Activated naive CD8-positive, alpha-beta T cell (primary cell): ENCODE measurements around the gene CTNNBL1.

Experiments
- H3K27ac Mint-ChIP-seq: one replicate; pipeline ENCODE4 v1.8.0; 2021; ENCODE audit warnings: mixed read lengths
- H3K27me3 Mint-ChIP-seq: one replicate; pipeline ENCODE4 v1.8.0; 2021; ENCODE audit warnings: mixed read lengths
- H3K36me3 Mint-ChIP-seq: one replicate; pipeline ENCODE4 v1.8.0; 2021; ENCODE audit warnings: mixed read lengths
- H3K4me1 Mint-ChIP-seq: one replicate; pipeline ENCODE4 v1.8.0; 2021; ENCODE audit warnings: low read depth, mixed read lengths
- H3K4me3 Mint-ChIP-seq: one replicate; pipeline ENCODE4 v1.8.0; 2021; ENCODE audit warnings: mild to moderate bottlenecking, mixed read lengths
- H3K9me3 Mint-ChIP-seq: one replicate; pipeline ENCODE4 v1.8.0; 2021; ENCODE audit warnings: low read depth, mixed read lengths

Gene CTNNBL1

DNA sequence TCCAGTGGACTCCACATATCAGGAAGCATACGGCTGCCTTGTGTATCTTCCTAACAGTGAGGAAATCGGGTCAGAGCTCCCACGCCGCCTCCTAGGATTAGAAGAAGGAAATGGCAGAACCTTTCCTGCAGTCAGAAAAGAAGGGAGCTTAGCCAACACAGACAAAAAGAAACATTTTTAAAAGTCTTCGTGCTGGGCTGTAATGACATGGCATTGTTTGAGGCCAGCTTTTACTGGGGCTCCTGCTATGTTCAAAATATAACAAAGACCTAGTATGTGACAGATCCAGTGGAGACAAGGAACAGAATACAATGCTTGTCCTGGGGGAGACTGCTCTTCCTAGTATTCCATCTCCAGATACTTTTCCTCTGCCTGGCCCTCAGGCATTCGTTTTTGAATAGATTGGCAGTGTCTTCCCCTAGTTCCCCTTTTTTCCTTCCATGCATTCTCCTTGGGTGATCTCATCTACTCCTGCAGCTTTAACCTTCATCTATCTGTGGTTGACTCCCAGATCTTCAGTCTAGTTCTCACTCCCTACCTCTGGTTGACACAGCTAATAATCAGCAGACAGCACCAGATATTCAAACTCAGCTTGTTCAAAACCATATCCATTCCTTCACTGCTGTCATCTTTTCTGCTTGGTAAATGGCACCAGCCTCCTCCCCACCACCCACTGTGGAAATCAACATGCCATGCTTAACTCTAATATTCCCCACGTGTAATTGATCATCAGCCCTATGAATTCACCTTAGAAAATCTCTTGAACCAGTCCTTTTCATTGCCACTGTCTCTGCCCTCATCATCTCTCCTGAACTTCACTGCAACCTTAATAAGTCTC lies 114.6 kb downstream of the CTNNBL1 start:
- Mint-ChIP-seq H3K36me3 (peaks cover 32% of the 10 kb centered on the region), H3K9me3 (no peaks in the 10 kb centered on the region), H3K4me1 (peaks cover 2% of the 10 kb centered on the region), H3K27me3 (no peaks in the 10 kb centered on the region), H3K4me3 (no peak overlapping the region), H3K27ac (no peak overlapping the region)

GRCh38 chr20:37810027-37810426 lies 116.2 kb downstream of the CTNNBL1 start:
- Mint-ChIP-seq H3K27ac (no peak overlapping the region), H3K4me1 (peaks cover 2% of the 10 kb centered on the region)

GRCh38 chr20:37816003-37816402 lies 122.2 kb downstream of the CTNNBL1 start:
- Mint-ChIP-seq H3K4me1 (peaks cover 2% of the 10 kb centered on the region), H3K4me3 (no peak overlapping the region), H3K9me3 (no peaks in the 10 kb centered on the region), H3K36me3 (peaks cover 12% of the 10 kb centered on the region), H3K27me3 (no peaks in the 10 kb centered on the region), H3K27ac (no peak overlapping the region)

More at GRCh38 chr20:37810027-37810426, 116.2 kb downstream of the CTNNBL1 start:
- H3K9me3 Mint-ChIP-seq, result no peaks in the 10 kb centered on the region
- no peaks in the 10 kb centered on the region for H3K27me3 Mint-ChIP-seq
- peaks cover 30% of the 10 kb centered on the region for H3K36me3 Mint-ChIP-seq
- H3K4me3 Mint-ChIP-seq, result no peak overlapping the region

DNA sequence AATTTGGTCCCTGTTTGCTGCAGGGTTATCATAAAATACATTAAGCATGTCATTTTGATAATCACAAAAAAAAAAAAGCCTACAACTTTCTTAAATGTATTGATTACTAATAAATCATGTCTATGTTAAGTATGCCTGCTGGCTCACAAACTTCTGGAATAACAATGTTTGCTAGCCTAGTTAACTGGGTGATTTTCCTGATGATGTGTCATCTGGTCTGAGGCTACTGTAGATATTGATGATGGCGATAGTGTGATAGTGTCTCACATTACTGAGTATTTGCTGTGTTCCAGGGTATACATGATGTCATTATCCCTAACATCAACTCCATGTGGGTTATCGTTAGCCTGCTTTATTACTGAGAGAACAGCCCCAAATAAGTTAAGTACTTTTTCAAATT lies 122.9 kb downstream of the CTNNBL1 start:
- Mint-ChIP-seq H3K9me3 (no peaks in the 10 kb centered on the region), H3K27me3 (no peaks in the 10 kb centered on the region), H3K4me3 (no peak overlapping the region), H3K27ac (no peak overlapping the region), H3K4me1 (peaks cover 2% of the 10 kb centered on the region), H3K36me3 (peaks cover 10% of the 10 kb centered on the region)

GRCh38 chr20:37821696-37822095 lies 127.9 kb downstream of the CTNNBL1 start:
- Mint-ChIP-seq H3K4me3 (no peak overlapping the region), H3K27me3 (no peaks in the 10 kb centered on the region), H3K36me3 (peaks cover 8% of the 10 kb centered on the region), H3K27ac (no peak overlapping the region), H3K9me3 (no peaks in the 10 kb centered on the region), H3K4me1 (no peaks in the 10 kb centered on the region)

DNA sequence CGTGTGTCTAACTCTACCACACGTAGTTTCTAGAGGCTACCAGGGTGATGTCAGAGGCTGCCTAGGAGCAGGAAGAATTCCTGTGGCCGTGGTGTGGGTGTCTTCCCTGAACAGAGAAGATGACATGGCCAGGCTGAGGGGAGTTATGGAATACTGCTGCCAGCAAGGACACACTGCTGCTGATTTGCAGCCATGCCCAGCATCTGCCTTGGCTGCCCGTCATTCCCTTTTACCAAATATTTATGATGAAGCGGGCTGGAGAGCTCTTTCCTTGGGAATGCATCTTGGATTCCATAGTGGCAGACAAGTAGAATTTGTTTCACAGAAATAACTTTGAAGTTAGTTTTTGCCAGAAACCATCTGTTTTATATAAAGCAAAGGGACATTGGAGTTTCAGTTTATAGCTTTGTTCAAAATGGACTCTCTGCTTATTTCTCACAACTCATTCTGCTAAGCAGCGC lies 128.3 kb downstream of the CTNNBL1 start:
- peaks cover 8% of the 10 kb centered on the region for H3K36me3 Mint-ChIP-seq
- H3K27ac Mint-ChIP-seq, result no peak overlapping the region
- H3K4me1 Mint-ChIP-seq, result no peaks in the 10 kb centered on the region
- no peaks in the 10 kb centered on the region for H3K9me3 Mint-ChIP-seq
- no peak overlapping the region for H3K4me3 Mint-ChIP-seq
- no peaks in the 10 kb centered on the region for H3K27me3 Mint-ChIP-seq

GRCh38 chr20:37823296-37823980 lies 129.6 kb downstream of the CTNNBL1 start:
- no peaks in the 10 kb centered on the region for H3K9me3 Mint-ChIP-seq
- H3K27ac Mint-ChIP-seq, result no peak overlapping the region
- peaks cover 10% of the 10 kb centered on the region for H3K36me3 Mint-ChIP-seq
- no peaks in the 10 kb centered on the region for H3K27me3 Mint-ChIP-seq
- H3K4me3 Mint-ChIP-seq, result no peak overlapping the region
- no peaks in the 10 kb centered on the region for H3K4me1 Mint-ChIP-seq

GRCh38 chr20:37827605-37828004 lies 133.8 kb downstream of the CTNNBL1 start:
- no peaks in the 10 kb centered on the region for H3K27me3 Mint-ChIP-seq
- no peak overlapping the region for H3K27ac Mint-ChIP-seq
- peaks cover 5% of the 10 kb centered on the region for H3K36me3 Mint-ChIP-seq
- no peaks in the 10 kb centered on the region for H3K4me1 Mint-ChIP-seq
- H3K9me3 Mint-ChIP-seq, result no peaks in the 10 kb centered on the region
- H3K4me3 Mint-ChIP-seq, result no peak overlapping the region

DNA sequence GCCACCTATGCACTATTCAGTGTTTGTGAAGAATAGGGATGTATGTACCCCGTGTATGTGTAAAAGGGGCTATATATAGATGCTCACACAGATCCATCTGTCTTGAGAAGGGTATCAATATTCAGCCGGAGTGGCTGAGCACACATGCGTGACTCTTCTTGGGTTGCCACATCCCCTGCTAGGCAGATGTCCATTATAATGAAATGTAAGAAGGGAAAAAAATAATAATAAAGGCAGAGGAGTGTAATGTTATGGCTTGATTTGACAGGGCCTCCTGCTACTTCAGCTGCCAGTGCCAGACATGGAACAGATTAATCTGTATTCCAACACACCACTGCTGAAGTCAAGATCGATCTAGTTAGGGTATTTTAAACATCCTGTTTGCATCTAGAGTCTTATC lies 134.9 kb downstream of the CTNNBL1 start:
- H3K27me3 Mint-ChIP-seq, result no peaks in the 10 kb centered on the region
- H3K27ac Mint-ChIP-seq, result no peak overlapping the region
- H3K9me3 Mint-ChIP-seq, result no peaks in the 10 kb centered on the region
- no peaks in the 10 kb centered on the region for H3K4me1 Mint-ChIP-seq
- no peak overlapping the region for H3K4me3 Mint-ChIP-seq
- peaks cover 5% of the 10 kb centered on the region for H3K36me3 Mint-ChIP-seq

GRCh38 chr20:37829128-37829527 lies 135.3 kb downstream of the CTNNBL1 start:
- Mint-ChIP-seq H3K4me3 (no peak overlapping the region), H3K9me3 (no peaks in the 10 kb centered on the region), H3K4me1 (no peaks in the 10 kb centered on the region), H3K27ac (no peak overlapping the region), H3K36me3 (peaks cover 5% of the 10 kb centered on the region), H3K27me3 (no peaks in the 10 kb centered on the region)

GRCh38 chr20:37833221-37833896 lies 139.5 kb downstream of the CTNNBL1 start:
- Mint-ChIP-seq H3K27ac (no peak overlapping the region), H3K4me3 (no peak overlapping the region), H3K27me3 (no peaks in the 10 kb centered on the region), H3K4me1 (peaks cover 2% of the 10 kb centered on the region), H3K9me3 (no peaks in the 10 kb centered on the region), H3K36me3 (peaks cover 4% of the 10 kb centered on the region)

DNA sequence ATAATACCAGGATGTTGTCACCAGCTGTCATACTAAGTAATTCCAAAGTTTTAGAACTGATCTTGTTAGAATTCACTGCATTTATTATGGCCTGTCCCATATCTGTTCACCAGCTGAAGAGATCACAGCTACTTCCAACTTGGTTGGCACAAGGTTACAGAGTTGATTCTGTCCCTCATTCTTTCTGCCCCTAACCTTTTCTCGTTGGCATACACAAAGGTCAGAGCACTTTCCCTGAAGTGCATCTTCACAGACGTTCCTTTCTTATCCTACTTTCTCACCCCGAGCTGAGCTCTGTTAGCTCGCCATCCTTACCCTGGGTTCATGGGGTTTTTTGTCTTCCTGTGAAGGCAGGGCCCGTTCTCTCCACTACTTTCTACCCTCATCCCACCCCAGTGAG lies 143.1 kb downstream of the CTNNBL1 start:
- Mint-ChIP-seq H3K9me3 (no peaks in the 10 kb centered on the region), H3K4me1 (peaks cover 2% of the 10 kb centered on the region), H3K27me3 (no peaks in the 10 kb centered on the region), H3K4me3 (no peak overlapping the region), H3K27ac (no peak overlapping the region), H3K36me3 (peaks cover 2% of the 10 kb centered on the region)

DNA sequence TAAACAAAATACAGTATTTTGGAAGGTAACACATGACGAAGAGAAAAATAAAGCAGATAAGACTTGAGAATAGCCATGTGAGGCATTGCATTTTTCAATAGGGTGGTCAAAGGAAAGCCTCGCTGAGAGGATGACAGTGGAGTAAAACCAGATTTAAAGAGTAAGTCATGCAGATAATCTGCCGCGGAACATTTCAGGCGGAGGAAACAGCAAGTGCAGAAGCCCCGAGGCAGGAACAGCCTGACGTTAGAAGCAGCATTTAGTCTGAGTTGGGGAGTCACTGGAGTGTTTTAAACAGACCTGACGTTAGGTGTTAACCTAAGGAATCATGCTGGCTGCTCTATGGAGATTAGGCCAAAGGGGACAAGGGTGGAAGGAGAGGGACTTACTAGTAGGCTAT lies 144.1 kb downstream of the CTNNBL1 start:
- H3K4me3 Mint-ChIP-seq, result no peak overlapping the region
- H3K27ac Mint-ChIP-seq, result no peak overlapping the region
- peaks cover 9% of the 10 kb centered on the region for H3K36me3 Mint-ChIP-seq
- H3K9me3 Mint-ChIP-seq, result no peaks in the 10 kb centered on the region
- H3K27me3 Mint-ChIP-seq, result no peaks in the 10 kb centered on the region
- H3K4me1 Mint-ChIP-seq, result peaks cover 2% of the 10 kb centered on the region

DNA sequence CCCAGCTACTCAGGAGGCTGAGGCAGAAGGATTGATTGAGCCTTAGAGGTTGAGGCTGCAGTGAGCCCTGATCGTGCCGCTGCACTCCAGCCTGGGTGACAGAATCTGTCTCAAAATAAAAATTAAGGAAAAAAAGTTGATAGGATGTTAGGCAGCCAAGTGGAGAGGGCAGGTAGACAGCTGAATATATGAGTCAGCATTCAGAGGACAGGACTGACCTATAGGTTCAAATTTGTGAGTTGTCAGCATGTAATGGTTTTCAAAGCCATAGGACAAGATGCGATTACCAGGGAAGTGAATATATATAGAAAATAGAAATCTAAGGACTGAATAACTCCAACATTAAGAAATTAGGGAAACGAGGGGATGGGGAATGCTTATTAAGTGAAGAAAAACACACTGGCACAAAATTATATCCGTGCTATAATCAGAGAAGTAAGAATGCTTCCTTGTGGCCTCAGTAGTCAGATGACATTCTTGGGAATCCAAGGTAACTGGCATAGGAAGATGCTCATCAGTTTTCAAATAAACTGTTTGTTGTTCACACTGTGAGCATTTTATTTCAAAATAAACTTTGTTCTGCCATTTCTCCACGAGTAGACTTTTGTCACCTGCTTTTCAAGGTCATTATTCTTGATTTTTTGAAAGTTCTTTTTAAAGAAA lies 145.1 kb downstream of the CTNNBL1 start:
- H3K4me1 Mint-ChIP-seq, result peaks cover 2% of the 10 kb centered on the region
- H3K9me3 Mint-ChIP-seq, result no peaks in the 10 kb centered on the region
- no peaks in the 10 kb centered on the region for H3K27me3 Mint-ChIP-seq
- H3K27ac Mint-ChIP-seq, result no peak overlapping the region
- no peak overlapping the region for H3K4me3 Mint-ChIP-seq
- peaks cover 13% of the 10 kb centered on the region for H3K36me3 Mint-ChIP-seq

GRCh38 chr20:37839432-37839827 lies 145.6 kb downstream of the CTNNBL1 start:
- Mint-ChIP-seq H3K9me3 (no peaks in the 10 kb centered on the region), H3K4me3 (no peak overlapping the region), H3K27me3 (no peaks in the 10 kb centered on the region), H3K36me3 (peaks cover 13% of the 10 kb centered on the region), H3K4me1 (peaks cover 2% of the 10 kb centered on the region), H3K27ac (no peak overlapping the region)
